Measurements from ENCODE around the gene ATXN1.

- TF ChIP-seq CTCF (IDR thresholded peaks at IDR 0.05) (no peak), POLR2A (IDR thresholded peaks at IDR 0.05) (no peak)
Observed at GRCh38 chr6:16546861-16547260, 214.4 kb downstream of the ATXN1 start.
